Cardiac fibroblast (primary cell): ENCODE measurements around the gene TNPO3.
"Not testable (repeated sequence)": the region's sequence is repeated elsewhere in the genome, so short reads cannot be mapped to it uniquely, and the experiment has no call there.

ENCODE experiments used
- DNase-seq, 2 donors: peaks; one replicate each; pipeline versions ENCODE4 v3.0.0 to v3.0.0-alpha.2; 2010; ENCODE audit warnings: low read depth in 2 of 2
- H3K4me3 ChIP-seq, 2 donors: replicated peaks in 1 of 2; 1 replicate in 1 of 2; 2 replicates in 1 of 2; pipeline ENCODE4 v1.5.1; 2011; ENCODE audit warnings: low read depth in 2 of 2, low read length in 2 of 2, mild to moderate bottlenecking in 2 of 2, moderate library complexity in 1 of 2
- TF ChIP-seq, protein P1 (sequence below): IDR thresholded peaks from one replicate; pipeline ENCODE4 v1.5.1; 2011; ENCODE audit warnings: low read depth, mild to moderate bottlenecking, low read length, inconsistent platforms

TNPO3 gene

GRCh38 chr7:129053938-129054437 lies 923 bp downstream of the TNPO3 start:
- peak; percentile 42 to 45 for DNase-seq
- H3K4me3 ChIP-seq: peak overlapping the region; percentile 85 to 99
- TF ChIP-seq, protein P1, sequence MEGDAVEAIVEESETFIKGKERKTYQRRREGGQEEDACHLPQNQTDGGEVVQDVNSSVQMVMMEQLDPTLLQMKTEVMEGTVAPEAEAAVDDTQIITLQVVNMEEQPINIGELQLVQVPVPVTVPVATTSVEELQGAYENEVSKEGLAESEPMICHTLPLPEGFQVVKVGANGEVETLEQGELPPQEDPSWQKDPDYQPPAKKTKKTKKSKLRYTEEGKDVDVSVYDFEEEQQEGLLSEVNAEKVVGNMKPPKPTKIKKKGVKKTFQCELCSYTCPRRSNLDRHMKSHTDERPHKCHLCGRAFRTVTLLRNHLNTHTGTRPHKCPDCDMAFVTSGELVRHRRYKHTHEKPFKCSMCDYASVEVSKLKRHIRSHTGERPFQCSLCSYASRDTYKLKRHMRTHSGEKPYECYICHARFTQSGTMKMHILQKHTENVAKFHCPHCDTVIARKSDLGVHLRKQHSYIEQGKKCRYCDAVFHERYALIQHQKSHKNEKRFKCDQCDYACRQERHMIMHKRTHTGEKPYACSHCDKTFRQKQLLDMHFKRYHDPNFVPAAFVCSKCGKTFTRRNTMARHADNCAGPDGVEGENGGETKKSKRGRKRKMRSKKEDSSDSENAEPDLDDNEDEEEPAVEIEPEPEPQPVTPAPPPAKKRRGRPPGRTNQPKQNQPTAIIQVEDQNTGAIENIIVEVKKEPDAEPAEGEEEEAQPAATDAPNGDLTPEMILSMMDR: no peak

DNA sequence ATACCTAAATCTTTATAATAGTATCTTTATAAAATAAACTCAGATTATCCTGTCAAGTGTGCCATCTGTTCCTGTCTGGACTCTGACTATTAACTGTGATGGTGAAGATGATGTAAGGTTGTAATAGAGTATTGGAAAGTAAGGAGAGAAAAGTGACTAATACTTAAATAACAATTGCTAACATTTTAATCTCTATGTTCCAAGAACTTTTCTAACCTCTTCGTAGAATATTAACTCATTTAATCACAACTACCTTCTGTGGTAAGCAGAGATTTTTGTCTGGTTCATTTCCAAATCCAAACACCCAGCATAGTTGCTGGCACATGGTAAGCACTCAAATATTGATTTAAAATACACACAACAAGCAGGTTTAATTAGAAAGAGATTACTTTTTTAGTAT lies 2.5 kb downstream of the TNPO3 start:
- DNase-seq: no peak
- no peak overlapping the region for H3K4me3 ChIP-seq
- TF ChIP-seq, protein P1: no peak

GRCh38 chr7:129051459-129051858 lies 3.5 kb downstream of the TNPO3 start:
- not testable (repeated sequence) for H3K4me3 ChIP-seq, DNase-seq

DNA sequence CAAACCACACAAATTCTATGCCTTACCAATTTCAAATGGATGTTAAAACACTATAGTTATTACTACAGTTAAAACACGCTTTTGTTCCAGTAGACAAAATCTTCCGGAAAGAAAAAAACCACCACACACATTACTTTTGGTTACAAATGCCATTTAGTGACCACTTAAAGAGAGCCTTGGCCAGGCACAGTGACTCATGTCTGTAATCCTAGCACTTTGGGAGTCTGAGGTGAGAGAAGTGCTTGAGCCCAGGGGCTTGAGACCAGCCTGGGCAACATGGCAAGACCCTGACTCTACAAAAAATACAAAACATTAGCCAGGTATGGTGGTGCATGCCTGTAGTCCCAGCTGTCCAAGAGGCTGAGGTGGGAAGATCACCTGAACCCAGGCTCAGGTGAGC lies 7.2 kb downstream of the TNPO3 start:
- no peak for DNase-seq
- H3K4me3 ChIP-seq: no peak overlapping the region
- TF ChIP-seq, protein P1: no peak

- no peak overlapping the region for H3K4me3 ChIP-seq
- TF ChIP-seq, protein P1: no peak
- no peak for DNase-seq
These were observed 9.2 kb downstream of the TNPO3 start for GRCh38 chr7:129045682-129046081.

GRCh38 chr7:129043012-129043411 lies 11.9 kb downstream of the TNPO3 start:
- DNase-seq: no peak
- TF ChIP-seq, protein P1: no peak
- H3K4me3 ChIP-seq: no peak overlapping the region

- TF ChIP-seq, protein P1: no peak
- no peak overlapping the region for H3K4me3 ChIP-seq
- DNase-seq: peak in 1 of 2 donors; percentile 16
These were observed 13.5 kb downstream of the TNPO3 start for GRCh38 chr7:129041142-129042085.

GRCh38 chr7:129038468-129038867 lies 16.4 kb downstream of the TNPO3 start:
- not testable (repeated sequence) for DNase-seq

More at GRCh38 chr7:129038468-129038867, 16.4 kb downstream of the TNPO3 start:
- not testable (repeated sequence) for H3K4me3 ChIP-seq
